ENCODE data around the gene ELANE.

GRCh38 chr19:897442-898039 lies 45.4 kb downstream of the ELANE start:
- TF ChIP-seq GATA2 (IDR thresholded peaks at IDR 0.05; ENCODE audit: low read depth, low read length) (no peak), GATA3 (IDR thresholded peaks at IDR 0.05; ENCODE audit: low read depth, low read length) (no peak)
